ENCODE results near the gene PIGQ.

DNA sequence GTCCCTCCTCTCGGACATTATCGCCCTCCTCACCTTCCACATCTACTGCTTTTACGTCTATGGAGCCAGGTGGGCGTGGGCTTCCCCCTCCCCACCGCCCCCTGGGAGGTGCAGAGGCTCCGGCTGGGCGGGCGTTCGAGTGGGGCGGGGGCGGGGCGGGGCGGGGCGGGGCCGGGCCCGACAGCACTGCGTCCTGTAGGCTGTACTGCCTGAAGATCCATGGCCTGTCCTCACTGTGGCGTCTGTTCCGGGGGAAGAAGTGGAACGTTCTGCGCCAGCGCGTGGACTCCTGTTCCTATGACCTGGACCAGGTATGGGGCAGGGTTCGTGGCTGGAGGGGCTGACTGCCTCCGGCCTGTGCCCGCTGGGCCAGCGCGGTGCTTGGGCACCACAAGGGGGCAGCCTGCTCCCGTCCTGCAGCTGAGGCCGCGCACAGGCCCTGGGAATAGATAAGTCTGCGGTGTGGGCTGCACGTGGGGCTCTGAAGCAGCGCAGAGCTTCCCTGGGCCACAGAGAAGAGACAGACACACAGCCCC lies 9.2 kb downstream of the PIGQ start:
- TF ChIP-seq, protein P1, sequence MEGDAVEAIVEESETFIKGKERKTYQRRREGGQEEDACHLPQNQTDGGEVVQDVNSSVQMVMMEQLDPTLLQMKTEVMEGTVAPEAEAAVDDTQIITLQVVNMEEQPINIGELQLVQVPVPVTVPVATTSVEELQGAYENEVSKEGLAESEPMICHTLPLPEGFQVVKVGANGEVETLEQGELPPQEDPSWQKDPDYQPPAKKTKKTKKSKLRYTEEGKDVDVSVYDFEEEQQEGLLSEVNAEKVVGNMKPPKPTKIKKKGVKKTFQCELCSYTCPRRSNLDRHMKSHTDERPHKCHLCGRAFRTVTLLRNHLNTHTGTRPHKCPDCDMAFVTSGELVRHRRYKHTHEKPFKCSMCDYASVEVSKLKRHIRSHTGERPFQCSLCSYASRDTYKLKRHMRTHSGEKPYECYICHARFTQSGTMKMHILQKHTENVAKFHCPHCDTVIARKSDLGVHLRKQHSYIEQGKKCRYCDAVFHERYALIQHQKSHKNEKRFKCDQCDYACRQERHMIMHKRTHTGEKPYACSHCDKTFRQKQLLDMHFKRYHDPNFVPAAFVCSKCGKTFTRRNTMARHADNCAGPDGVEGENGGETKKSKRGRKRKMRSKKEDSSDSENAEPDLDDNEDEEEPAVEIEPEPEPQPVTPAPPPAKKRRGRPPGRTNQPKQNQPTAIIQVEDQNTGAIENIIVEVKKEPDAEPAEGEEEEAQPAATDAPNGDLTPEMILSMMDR (conservative IDR thresholded peaks at IDR 0.05 in 1 of 2, IDR thresholded peaks at IDR 0.05 in 1 of 2; ENCODE audit: extremely low read depth in 1 of 2, insufficient read depth in 1 of 2, low read depth in 1 of 2, low read length in 2 of 2): peak; percentile 38 to 65
- no peak for TF ChIP-seq EZH2 (IDR thresholded peaks at IDR 0.05; ENCODE audit: borderline replicate concordance, low read length)

Data from mammary epithelial cell (primary cell).